ENCODE results near the gene CRISP1. TPM values are rescaled to one million over a fixed set of nuclear protein-coding genes. Genes with fewer than 3 reads are reported as not detected.

CRISP1 gene
- not detected in 2 replicates for total RNA-seq (ENCODE audit: low replicate concordance)
- long read RNA-seq: 0 reads

- no peak for DNase-seq (ENCODE audit: extremely low spot score, unreplicated experiment)
- H3K4me3 Mint-ChIP-seq: no peak within 1 kb of the TSS
- H3K27me3 Mint-ChIP-seq: no peaks in the 10 kb centered on the region
Measured at GRCh38 chr6:49866485-49866943, at the start of gene CRISP1. CRISP1 (minus strand) TSS chr6:49866535; CDS start chr6:49857400, 9,135 bp downstream.

GRCh38 chr6:49915035-49915434 is 48.7 kb upstream of the CRISP1 start:
- no peak for DNase-seq (ENCODE audit: extremely low spot score, unreplicated experiment)
- Mint-ChIP-seq H3K9me3 (no peaks in the 10 kb centered on the region), H3K36me3 (no peaks in the 10 kb centered on the region), H3K27ac (no peak overlapping the region), H3K27me3 (no peaks in the 10 kb centered on the region), H3K4me3 (no peak overlapping the region), H3K4me1 (ENCODE audit: unreplicated experiment) (peaks cover 4% of the 10 kb centered on the region)
- no peak for TF ChIP-seq CTCF (conservative IDR thresholded peaks at IDR 0.05)

More at GRCh38 chr6:49866485-49866943, at the start of gene CRISP1:
- H3K9me3 Mint-ChIP-seq: peaks cover 12% of the 10 kb centered on the region
- peaks cover 4% of the 10 kb centered on the region for H3K4me1 Mint-ChIP-seq (ENCODE audit: unreplicated experiment)
- TF ChIP-seq CTCF (conservative IDR thresholded peaks at IDR 0.05): no peak
- H3K27ac Mint-ChIP-seq: no peak within 1 kb of the TSS
- H3K36me3 Mint-ChIP-seq: no peaks in the 10 kb centered on the region

GRCh38 chr6:49913636-49914375 is 47.5 kb upstream of the CRISP1 start:
- no peak overlapping the region for H3K27ac Mint-ChIP-seq
- H3K4me3 Mint-ChIP-seq: no peak overlapping the region
- H3K27me3 Mint-ChIP-seq: no peaks in the 10 kb centered on the region
- DNase-seq (ENCODE audit: extremely low spot score, unreplicated experiment): no peak
- no peaks in the 10 kb centered on the region for H3K9me3 Mint-ChIP-seq
- TF ChIP-seq CTCF (conservative IDR thresholded peaks at IDR 0.05): no peak
- H3K4me1 Mint-ChIP-seq (ENCODE audit: unreplicated experiment): peaks cover 4% of the 10 kb centered on the region
- no peaks in the 10 kb centered on the region for H3K36me3 Mint-ChIP-seq

- Mint-ChIP-seq H3K36me3 (no peaks in the 10 kb centered on the region), H3K4me3 (no peak overlapping the region), H3K9me3 (no peaks in the 10 kb centered on the region), H3K27ac (no peak overlapping the region), H3K4me1 (ENCODE audit: unreplicated experiment) (peaks cover 4% of the 10 kb centered on the region), H3K27me3 (no peaks in the 10 kb centered on the region)
- DNase-seq (ENCODE audit: extremely low spot score, unreplicated experiment): no peak
- TF ChIP-seq CTCF (conservative IDR thresholded peaks at IDR 0.05): no peak
Measured at GRCh38 chr6:49912196-49912595, 45.9 kb upstream of the CRISP1 start.

- no peak overlapping the region for H3K27ac Mint-ChIP-seq
- H3K4me1 Mint-ChIP-seq (ENCODE audit: unreplicated experiment): peaks cover 4% of the 10 kb centered on the region
- TF ChIP-seq CTCF (conservative IDR thresholded peaks at IDR 0.05): no peak
- H3K4me3 Mint-ChIP-seq: no peak overlapping the region
- H3K27me3 Mint-ChIP-seq: no peaks in the 10 kb centered on the region
- no peak for DNase-seq (ENCODE audit: extremely low spot score, unreplicated experiment)
- H3K36me3 Mint-ChIP-seq: no peaks in the 10 kb centered on the region
- no peaks in the 10 kb centered on the region for H3K9me3 Mint-ChIP-seq
Measured at GRCh38 chr6:49911252-49911651, 44.9 kb upstream of the CRISP1 start.
